ENCODE results near the gene PRKCA. TPM values are rescaled to one million over a fixed set of nuclear protein-coding genes. Genes with fewer than 3 reads are reported as not detected.

Gene PRKCA
- total RNA-seq, 4 donors from 2014 or later, result 3.9 to 12.1 (median 7.0) TPM

GRCh38 chr17:66507103-66507923, 204.9 kb downstream of the PRKCA start:
- TF ChIP-seq CTCF (IDR thresholded peaks at IDR 0.05; ENCODE audit: low read depth), result no peak

GRCh38 chr17:66507982-66508760, 205.8 kb downstream of the PRKCA start:
- no peak for TF ChIP-seq CTCF (IDR thresholded peaks at IDR 0.05; ENCODE audit: low read depth)

- TF ChIP-seq CTCF (IDR thresholded peaks at IDR 0.05; ENCODE audit: low read depth), result no peak
These were observed 206.8 kb downstream of the PRKCA start for GRCh38 chr17:66508896-66509844.

- no peak for TF ChIP-seq CTCF (IDR thresholded peaks at IDR 0.05; ENCODE audit: low read depth)
These were observed 207.5 kb downstream of the PRKCA start for GRCh38 chr17:66509926-66510325.

- TF ChIP-seq CTCF (IDR thresholded peaks at IDR 0.05; ENCODE audit: low read depth), result no peak
These were observed 208.7 kb downstream of the PRKCA start for GRCh38 chr17:66511135-66511534.

GRCh38 chr17:66514227-66514806, 211.9 kb downstream of the PRKCA start:
- TF ChIP-seq CTCF (IDR thresholded peaks at IDR 0.05; ENCODE audit: low read depth), result no peak
